Body of pancreas (tissue), 4 donors: ENCODE measurements around the gene DRD4. TPM values are rescaled to one million over a fixed set of nuclear protein-coding genes. Genes with fewer than 3 reads are reported as not detected.

Source experiments
- ATAC-seq: fragments of 150-250 bp; one replicate; pipeline ENCODE4 v1.9.1; 2016
- DNase-seq, 4 donors: peaks; one replicate each; pipeline ENCODE4 v3.0.0-alpha.2; 2019
- H3K27ac ChIP-seq, 4 donors: fragments of 200-600 bp; sonication (generic); 1 replicate in 3 of 4; 2 replicates in 1 of 4; pipeline versions ENCODE4 v1.5.1 to v1.6.1; 2016 to 2019; ENCODE audit warnings: mild to moderate bottlenecking in 1 of 4, mixed read lengths in 1 of 4, moderate library complexity in 1 of 4
- H3K27me3 ChIP-seq, 2 donors: fragments of 200-600 bp; sonication (generic); one replicate each; pipeline ENCODE4 v1.6.0; 2016; ENCODE audit warnings: mild to moderate bottlenecking in 1 of 2
- H3K36me3 ChIP-seq, 2 donors: fragments of 200-600 bp; sonication (generic); replicated peaks in 1 of 2; 2 replicates each; pipeline ENCODE4 v1.5.1; 2016; ENCODE audit warnings: low read depth in 2 of 2; ENCODE audit not compliant: insufficient read depth in 1 of 2
- H3K4me1 ChIP-seq: fragments of 200-600 bp; sonication (generic); one replicate; pipeline ENCODE4 v1.6.0; 2016
- H3K4me3 ChIP-seq, 2 donors: fragments of 200-600 bp; sonication (generic); 1 replicate in 1 of 2; 2 replicates in 1 of 2; pipeline ENCODE4 v1.5.1; 2016 to 2019
- H3K9me3 ChIP-seq, 3 donors: fragments of 200-600 bp; sonication (generic); 1 replicate in 2 of 3; 2 replicates in 1 of 3; pipeline ENCODE4 v1.5.1; 2016
- POLR2A ChIP-seq, 3 donors: fragments of 450-650 bp; IDR thresholded peaks; one replicate each; pipeline ENCODE4 v1.6.1; 2016; ENCODE audit warnings: antibody characterized with exemption in 3 of 3, mild to moderate bottlenecking in 2 of 3
- WGBS, 2 donors: methylation state at CpG; one replicate each; pipeline ENCODE4 v1.1.5; 2017; 5-methylcytosine and 5-hydroxymethylcytosine counted together
- intact Hi-C: fragments of 100-400 bp; cut with DNase I; formaldehyde crosslinking; loops from one replicate; pipeline ENCODE4 v1.15.1; 2023
- total RNA-seq, 2 donors: library from RNA; depleted of rRNA; stranded (reverse); fragments of >200 nt; gene quantifications; one replicate each; pipeline ENCODE4 v1.1.0, GENCODE V29; 2016
- TF ChIP-seq, protein P1 (sequence below), 7 experiments: fragments of 450-650 bp in 4 of 7; fragments of 200-600 bp in 3 of 7; sonication (generic) in 3 of 7; IDR thresholded peaks; one replicate each; pipeline ENCODE4 v1.5.1; 2016 to 2019; ENCODE audit warnings: antibody characterized with exemption in 7 of 7

DRD4 gene
- total RNA-seq, 2 donors from 2014 or later: 3.0 TPM; not detected in 1

DNA sequence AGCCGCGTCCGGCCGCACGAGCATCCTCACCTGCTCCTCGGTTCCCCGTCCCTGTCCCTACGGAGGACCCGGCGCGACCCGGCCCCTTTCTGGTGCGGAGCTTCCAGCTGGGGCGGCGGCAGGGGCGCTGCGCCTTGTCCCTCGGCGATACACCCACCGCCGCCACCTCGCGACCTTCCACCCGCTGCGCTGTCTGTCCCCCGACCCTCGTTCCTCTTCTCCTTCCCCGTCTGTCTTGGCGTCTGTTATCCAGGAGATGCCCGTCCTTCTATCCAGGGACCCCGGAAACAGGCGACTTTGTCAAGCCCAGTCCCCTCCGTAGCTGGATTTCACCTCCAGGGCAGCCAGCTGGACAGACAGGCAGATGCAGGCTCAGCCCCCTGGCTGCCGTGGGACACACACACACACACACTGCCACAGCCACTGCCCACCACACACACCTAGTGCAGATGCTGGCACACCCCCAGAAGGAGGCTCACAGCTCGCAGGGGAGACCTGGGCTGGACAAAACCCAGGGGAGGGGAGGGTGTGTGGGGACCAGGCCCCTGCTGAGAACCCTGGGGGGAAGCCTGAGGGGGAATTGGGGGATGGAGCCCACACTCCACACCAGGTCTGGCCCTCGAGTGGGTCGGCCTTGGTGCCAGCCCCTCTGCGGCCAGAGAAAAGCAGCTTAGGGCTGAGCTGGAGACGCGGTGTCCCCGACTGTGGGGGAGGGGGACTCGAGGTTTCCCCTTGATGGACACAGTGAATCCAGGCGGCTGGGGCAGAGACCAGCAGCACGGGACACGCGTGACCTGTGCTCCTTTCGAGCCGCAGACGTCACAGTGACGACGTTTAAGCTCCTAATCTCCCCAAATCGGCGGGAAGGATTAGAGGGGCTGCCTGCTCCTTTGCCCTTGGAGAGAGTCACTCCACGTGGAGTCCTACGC is 788 bp downstream of the DRD4 start:
- DNase-seq (no peak), ATAC-seq (no peak)
- intact Hi-C loops: no loop called here
- Histone ChIP-seq H3K36me3 (no peaks in the 10 kb centered on the region), H3K4me1 (peaks cover 6% of the 10 kb centered on the region), H3K27me3 (no peaks in the 10 kb centered on the region), H3K9me3 (no peaks in the 10 kb centered on the region), H3K4me3 (no peak overlapping the region), H3K27ac (no peak overlapping the region)
- TF ChIP-seq, protein P1, sequence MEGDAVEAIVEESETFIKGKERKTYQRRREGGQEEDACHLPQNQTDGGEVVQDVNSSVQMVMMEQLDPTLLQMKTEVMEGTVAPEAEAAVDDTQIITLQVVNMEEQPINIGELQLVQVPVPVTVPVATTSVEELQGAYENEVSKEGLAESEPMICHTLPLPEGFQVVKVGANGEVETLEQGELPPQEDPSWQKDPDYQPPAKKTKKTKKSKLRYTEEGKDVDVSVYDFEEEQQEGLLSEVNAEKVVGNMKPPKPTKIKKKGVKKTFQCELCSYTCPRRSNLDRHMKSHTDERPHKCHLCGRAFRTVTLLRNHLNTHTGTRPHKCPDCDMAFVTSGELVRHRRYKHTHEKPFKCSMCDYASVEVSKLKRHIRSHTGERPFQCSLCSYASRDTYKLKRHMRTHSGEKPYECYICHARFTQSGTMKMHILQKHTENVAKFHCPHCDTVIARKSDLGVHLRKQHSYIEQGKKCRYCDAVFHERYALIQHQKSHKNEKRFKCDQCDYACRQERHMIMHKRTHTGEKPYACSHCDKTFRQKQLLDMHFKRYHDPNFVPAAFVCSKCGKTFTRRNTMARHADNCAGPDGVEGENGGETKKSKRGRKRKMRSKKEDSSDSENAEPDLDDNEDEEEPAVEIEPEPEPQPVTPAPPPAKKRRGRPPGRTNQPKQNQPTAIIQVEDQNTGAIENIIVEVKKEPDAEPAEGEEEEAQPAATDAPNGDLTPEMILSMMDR (IDR thresholded peaks at IDR 0.05): no peak
- TF ChIP-seq POLR2A (IDR thresholded peaks at IDR 0.05): no peak
- 55 to 80% methylated on average over 50 to 54 of the region's 55 CpGs for WGBS, 2 donors

DNA sequence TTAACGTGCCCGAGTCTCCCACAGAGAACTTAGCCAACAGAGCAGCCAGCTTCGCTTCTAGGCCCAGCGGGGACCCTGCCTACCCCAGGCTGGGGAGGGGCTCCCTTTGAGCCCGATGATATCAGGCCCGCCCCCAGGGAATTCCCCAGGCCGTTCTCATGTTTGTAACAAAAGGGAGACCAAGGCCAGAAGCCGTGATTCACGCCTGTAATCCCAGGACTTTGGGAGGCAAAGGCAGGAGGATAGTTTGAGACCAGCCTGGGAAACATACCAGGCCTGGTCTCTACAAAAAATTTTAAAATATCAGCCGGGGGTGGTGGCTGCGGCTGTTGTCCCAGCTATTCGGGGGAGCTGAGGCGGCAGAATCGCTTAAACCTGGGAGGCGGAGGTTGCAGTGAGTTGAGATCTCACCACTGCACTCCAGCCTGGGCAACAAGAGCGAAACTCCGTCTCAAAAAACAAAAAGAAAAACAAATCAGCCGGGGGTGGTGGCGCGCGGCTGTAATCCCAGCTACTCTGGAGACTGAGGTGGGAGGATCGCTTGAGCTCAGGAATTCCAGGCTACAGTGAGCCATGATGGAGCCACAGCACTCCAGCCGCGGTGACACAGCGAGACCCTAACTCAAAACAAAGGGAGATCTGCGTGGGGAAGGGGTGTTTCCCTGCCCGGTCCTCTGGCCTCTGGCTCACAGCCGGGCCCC is 1.7 kb downstream of the DRD4 start:
- no peak for ATAC-seq
- intact Hi-C loops: no loop called here
- Histone ChIP-seq H3K27me3 (no peaks in the 10 kb centered on the region), H3K4me1 (peaks cover 6% of the 10 kb centered on the region), H3K27ac (no peak overlapping the region), H3K4me3 (no peak overlapping the region), H3K9me3 (no peaks in the 10 kb centered on the region), H3K36me3 (peaks cover 0 to 1% of the 10 kb centered on the region in 2 donors)
- WGBS, 2 donors: 74 to 80% methylated on average over 24 to 28 of the region's 28 CpGs
- no peak for DNase-seq
- TF ChIP-seq POLR2A (IDR thresholded peaks at IDR 0.05): no peak
- TF ChIP-seq, protein P1 (IDR thresholded peaks at IDR 0.05): no peak

DNA sequence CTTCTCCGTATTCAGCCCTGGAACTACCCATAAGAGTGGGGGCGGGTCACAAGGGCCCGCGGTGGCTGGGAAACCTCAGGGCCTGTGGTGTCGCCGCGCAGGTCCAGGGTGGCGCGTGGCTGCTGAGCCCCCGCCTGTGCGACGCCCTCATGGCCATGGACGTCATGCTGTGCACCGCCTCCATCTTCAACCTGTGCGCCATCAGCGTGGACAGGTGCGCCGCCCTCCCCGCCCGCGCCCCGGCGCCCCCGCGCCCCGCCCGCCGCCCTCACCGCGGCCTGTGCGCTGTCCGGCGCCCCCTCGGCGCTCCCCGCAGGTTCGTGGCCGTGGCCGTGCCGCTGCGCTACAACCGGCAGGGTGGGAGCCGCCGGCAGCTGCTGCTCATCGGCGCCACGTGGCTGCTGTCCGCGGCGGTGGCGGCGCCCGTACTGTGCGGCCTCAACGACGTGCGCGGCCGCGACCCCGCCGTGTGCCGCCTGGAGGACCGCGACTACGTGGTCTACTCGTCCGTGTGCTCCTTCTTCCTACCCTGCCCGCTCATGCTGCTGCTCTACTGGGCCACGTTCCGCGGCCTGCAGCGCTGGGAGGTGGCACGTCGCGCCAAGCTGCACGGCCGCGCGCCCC is 2.4 kb downstream of the DRD4 start:
- Histone ChIP-seq H3K27me3 (no peaks in the 10 kb centered on the region), H3K9me3 (no peaks in the 10 kb centered on the region), H3K4me3 (no peak overlapping the region), H3K27ac (no peak overlapping the region), H3K36me3 (peaks cover 0 to 5% of the 10 kb centered on the region in 2 donors), H3K4me1 (peaks cover 6% of the 10 kb centered on the region)
- TF ChIP-seq, protein P1 (IDR thresholded peaks at IDR 0.05): no peak
- TF ChIP-seq POLR2A (IDR thresholded peaks at IDR 0.05): no peak
- intact Hi-C loops: no loop called here
- ATAC-seq: no peak
- WGBS, 2 donors: 42 to 82% methylated on average over 56 to 57 of the region's 80 CpGs
- DNase-seq: no peak

DNA sequence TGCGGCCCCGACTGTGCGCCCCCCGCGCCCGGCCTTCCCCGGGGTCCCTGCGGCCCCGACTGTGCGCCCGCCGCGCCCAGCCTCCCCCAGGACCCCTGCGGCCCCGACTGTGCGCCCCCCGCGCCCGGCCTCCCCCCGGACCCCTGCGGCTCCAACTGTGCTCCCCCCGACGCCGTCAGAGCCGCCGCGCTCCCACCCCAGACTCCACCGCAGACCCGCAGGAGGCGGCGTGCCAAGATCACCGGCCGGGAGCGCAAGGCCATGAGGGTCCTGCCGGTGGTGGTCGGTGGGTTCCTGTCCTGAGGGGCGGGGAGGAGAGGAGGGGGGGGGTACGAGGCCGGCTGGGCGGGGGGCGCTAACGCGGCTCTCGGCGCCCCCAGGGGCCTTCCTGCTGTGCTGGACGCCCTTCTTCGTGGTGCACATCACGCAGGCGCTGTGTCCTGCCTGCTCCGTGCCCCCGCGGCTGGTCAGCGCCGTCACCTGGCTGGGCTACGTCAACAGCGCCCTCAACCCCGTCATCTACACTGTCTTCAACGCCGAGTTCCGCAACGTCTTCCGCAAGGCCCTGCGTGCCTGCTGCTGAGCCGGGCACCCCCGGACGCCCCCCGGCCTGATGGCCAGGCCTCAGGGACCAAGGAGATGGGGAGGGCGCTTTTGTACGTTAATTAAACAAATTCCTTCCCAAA is 3.1 kb downstream of the DRD4 start:
- TF ChIP-seq, protein P1 (IDR thresholded peaks at IDR 0.05): no peak
- no peak for TF ChIP-seq POLR2A (IDR thresholded peaks at IDR 0.05)
- 60 to 79% methylated on average over 29 to 35 of the region's 69 CpGs for WGBS, 2 donors
- Histone ChIP-seq H3K4me1 (peaks cover 6% of the 10 kb centered on the region), H3K27me3 (no peaks in the 10 kb centered on the region), H3K36me3 (peaks cover 0 to 5% of the 10 kb centered on the region in 2 donors), H3K4me3 (no peak overlapping the region), H3K9me3 (no peaks in the 10 kb centered on the region), H3K27ac (no peak overlapping the region)
- intact Hi-C loops: no loop called here
- no peak for DNase-seq
- no peak for ATAC-seq
